Right lung (tissue), 5 donors: Measurements from ENCODE around the gene PDZRN3. TPM values are rescaled to one million over a fixed set of nuclear protein-coding genes. Genes with fewer than 3 reads are reported as not detected.
A peak's percentile ranks its signal among the peaks of the same experiment; 100 is the strongest.

Experiments
- DNase-seq, 2 donors: peaks; one replicate each; pipeline ENCODE4 v3.0.0-alpha.2; 2013
- polyA plus RNA-seq, 5 donors: library from polyadenylated mRNA; unstranded; fragments of 120-200 nt; gene quantifications; one replicate each; pipeline versions ENCODE4 v1.2.1 to v1.2.3, GENCODE V29; 2013; ENCODE audit warnings: inconsistent platforms in 1 of 5, low replicate concordance in 1 of 5; ENCODE audit not compliant: insufficient read length in 5 of 5, insufficient read depth in 1 of 5

Gene PDZRN3
- polyA plus RNA-seq, 5 donors = 54.6 to 83.1 (median 70.1) TPM

DNA sequence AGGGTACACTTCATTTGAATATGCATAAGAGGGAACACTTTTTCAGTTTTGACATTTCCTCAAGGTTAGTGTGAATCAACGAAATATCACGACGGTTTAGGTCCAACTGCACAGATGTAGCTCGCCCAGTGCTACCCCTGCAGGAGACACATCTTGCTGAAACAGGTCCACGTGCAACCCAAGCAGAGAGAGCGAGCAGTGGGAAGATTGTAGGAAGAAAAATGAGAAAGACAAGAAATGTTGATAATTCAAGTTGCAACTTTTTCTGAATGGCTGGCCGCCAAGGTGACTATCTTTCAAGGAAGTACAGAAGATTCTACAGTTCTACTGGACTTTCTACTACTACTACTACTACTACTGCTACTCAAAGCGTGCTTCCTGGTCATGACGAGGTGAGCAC is 231.7 kb downstream of the PDZRN3 start:
- no peak for DNase-seq

DNA sequence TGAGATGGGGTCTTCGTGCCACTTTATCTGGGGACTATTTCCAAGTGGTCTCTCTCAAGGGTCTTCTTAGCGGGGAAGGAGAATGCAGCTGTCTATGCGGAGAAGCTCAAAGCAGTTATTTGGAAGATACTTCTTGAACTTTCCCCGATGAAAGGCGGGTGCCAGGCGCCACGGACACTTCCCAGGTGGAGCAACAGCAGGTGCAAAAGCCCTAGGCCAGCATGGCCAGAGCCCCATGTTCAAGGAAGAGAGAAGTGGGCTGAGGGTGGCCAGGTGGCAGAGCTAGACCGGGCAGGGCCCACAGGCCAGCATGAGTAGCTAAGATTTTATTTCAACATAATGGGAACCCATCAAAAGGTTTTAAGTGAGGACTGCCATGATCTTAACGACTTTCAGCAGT is 232.8 kb downstream of the PDZRN3 start:
- no peak for DNase-seq

DNA sequence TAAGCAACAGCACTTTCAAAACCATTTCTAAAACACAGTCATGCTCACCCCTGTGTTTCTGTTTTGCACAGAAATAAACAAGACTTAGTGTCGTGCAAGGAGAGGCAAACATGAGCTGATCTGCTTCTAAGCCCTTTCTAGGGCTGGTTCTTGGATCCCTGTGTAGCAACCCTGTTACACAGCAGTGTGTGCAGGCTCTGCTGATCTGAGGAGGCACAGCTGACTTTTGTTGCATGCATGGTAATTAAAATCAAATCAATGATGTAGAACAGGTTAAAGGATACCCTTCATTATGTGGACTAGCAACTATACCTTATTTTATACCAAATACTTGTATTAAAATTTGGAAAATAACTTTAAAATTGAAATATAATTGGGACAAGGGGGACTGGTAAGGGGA is 234.8 kb downstream of the PDZRN3 start:
- peak in 1 of 2 donors; percentile 52 for DNase-seq

DNA sequence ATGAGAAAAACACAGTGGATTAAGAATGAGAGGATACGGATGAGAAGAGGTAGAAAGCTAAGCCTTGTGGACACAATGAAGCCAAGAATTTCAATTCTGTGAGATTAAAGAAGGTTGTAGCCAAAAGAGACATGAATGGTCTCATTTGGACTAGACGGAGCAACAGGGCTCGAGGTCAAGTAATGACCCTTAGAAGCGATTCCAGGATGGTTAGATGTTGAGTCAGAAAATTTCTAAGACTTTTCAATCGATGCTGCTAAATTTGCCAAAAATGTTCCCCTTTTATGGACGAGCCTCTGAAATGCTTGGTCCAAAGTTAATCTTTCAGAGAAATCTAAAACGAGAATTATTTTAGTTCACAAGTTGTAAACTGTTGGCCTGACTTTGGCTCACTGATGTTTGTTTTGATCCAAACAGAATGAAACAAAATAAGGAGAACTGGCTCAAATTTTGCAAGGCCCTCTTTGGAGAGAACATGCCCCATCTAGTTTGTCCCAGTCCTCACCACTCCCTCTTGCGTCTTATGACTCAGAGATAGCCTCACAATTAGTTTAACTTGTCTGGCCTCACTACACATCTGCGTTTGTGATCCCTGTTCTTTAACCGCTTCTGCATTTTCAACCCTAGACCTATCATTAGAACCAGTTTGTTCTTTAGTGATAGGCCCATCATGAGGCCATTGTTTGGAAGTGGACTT is 235.5 kb downstream of the PDZRN3 start:
- no peak for DNase-seq

DNA sequence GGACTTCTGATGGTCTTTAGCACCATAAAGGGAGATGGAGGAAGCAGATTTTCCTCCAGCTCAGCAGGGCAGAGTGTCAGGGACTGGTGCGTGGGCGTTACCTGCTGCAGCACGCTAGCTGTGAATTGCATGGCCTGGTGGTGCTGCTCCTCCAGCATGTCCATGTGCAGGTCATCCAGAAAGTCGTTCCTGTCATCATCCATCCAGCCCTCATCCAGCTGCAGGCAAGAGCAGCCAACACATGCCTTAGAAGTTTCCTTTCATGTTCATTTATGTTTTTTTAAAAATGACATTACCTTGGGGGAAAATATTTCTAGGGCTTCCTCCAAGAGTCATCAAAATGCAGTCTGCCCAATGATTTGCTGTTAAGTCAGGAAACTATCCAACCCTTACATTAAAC is 239.2 kb downstream of the PDZRN3 start:
- DNase-seq = no peak

DNA sequence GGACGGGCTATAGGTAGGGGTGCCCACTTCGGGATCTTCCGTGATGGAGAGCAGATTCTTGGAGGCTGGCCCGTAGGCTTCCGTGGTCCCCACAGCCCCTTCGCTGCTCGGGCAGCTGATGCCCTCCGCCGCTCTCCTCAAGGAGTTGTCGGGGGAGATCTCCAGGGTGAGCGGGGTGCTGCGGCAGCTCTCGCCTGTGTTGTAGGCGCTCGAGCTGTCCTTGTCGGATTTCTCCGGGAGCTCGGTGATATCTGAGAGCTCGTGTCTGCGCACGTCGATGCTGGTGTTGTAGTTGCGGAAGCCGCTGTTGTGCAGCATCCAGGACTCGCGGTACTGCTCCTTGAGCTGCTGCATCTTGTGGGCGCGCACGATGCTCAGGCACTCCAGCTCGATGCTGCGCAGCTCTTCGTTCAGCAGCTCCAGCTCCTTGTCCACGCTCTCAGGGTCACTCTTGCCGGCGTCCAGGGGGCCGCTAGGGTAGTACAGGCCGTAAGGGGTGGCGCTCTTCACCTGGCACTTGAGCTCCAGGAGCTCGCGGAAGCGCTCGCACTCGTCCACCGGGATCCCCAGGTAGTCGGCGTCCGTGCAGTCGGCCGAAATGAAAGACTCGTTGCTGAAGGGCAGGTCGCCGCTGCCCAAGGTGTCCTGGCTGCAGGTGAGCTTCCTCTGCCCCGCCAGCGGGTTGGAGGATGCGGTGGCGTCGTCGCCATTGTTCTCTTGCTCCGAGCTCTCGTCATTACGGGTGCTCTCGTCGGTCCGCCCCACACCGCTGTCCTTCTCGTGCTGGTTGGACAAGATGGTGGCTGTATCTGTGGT is 240.4 kb downstream of the PDZRN3 start:
- DNase-seq = no peak

DNA sequence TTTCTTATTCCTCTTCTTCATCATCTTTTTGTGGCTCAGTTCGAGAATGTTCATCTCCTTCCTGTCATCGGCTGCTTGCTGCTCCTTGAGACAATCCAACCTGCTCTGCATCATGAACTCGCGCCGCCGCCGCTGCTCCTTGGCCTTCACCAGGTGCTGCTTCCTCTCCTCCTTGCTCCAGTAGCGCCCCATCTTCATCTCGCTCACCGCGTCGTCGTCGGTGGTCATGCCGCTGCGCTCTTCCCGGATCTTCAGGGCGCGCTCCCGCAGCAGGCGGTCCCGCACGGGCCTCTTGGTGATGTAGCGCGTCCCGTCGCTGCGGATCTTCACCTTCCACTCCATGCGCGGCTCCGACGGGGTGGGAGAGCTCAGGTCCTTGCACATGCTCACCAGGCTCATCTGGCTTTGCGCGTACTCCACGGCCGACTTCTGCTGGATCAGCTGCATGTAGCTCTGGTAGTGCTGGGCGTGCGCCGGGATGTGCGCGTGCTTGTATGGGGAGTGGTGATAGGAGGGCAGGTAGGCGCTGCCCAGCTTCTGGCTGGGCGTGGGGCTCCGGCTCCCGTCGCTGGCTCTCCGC is 241.2 kb downstream of the PDZRN3 start:
- no peak for DNase-seq

DNA sequence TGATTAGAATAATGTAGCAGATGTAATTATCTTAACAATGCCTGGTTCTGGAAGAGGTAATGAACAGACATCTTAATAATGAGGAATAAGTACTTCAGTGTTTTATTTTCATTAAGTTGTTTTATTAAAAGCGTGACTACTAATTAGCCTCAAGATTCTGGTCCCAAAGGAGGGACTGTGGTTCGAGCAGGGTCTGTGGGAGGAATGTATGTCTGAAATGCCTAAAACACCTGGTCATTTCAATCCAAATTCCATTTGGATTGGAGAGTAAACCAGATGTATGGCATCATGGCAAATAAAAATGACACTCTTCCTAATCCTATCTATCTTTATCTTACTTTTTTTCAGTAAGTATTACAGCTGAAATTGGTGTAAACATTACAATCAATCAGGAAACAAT is 243.2 kb downstream of the PDZRN3 start:
- DNase-seq = no peak

DNA sequence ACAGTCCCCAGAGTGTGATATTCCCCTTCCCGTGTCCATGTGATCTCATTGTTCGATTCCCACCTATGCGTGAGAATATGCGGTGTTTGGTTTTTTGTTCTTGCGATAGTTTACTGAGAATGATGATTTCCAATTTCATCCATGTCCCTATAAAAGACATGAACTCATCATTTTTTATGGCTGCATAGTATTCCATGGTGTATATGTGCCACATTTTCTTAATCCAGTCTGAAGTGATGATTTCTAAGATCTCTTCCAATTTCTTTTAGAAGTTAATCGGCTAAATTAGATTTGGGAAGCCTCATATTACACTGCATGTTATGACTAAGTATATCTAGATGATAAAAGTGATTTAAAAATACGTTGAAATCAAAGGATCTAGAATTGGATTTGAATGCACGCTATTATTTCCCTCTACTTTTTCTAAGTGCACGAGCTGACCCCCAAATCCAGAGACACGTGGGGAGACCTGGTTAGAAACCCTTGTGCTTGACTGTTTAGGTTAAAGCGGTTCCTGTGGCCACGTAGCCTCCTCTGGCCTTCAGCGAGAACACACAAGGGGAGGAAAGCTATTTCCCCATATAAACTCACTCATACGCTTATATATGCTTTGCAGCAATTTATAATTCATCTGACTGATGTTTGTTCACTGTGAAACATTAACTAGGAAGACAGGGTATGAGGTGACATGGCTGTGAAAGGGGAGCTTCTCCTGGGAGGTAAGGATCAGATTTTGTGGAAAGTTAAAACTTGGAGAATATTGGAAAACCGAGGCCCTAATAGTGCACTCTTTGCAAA is 243.8 kb downstream of the PDZRN3 start:
- no peak for DNase-seq

DNA sequence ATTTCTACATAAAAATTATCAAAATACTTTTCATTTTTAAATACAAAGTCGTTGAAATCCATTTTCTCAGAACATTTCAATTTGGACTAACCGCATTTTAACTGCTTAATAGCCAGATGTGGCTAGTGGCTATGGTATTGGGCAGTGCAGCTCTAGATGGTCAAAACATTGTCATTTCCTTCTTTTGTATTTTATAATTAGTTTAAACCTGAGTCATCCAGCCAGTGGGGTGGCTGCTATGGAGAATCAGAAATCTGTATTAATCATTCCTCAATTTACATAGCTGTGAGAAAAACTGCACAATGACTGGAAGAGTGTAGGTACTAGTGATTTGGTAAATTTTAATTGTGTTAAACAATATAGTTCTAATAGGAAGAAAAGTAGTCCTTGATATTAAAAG is 245.3 kb downstream of the PDZRN3 start:
- no peak for DNase-seq

DNA sequence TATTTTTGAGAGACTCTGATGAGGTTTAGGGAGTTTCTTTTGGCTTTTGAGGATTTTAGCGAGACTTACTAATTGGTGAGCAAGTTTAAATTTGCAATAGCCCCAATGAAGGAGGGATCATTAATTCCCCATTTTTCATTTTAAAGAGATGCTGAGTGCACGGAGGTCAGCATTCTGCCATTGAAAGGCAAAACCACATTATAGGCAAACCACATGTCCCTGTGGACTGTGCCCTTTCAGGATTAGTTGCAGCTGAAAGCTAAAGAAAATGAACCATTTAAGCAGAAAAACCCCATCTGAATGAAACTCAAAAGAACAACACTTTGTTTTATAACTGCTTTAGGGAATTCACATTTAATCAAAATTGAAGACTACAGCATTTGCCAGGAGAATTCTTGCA is 246.5 kb downstream of the PDZRN3 start:
- no peak for DNase-seq

DNA sequence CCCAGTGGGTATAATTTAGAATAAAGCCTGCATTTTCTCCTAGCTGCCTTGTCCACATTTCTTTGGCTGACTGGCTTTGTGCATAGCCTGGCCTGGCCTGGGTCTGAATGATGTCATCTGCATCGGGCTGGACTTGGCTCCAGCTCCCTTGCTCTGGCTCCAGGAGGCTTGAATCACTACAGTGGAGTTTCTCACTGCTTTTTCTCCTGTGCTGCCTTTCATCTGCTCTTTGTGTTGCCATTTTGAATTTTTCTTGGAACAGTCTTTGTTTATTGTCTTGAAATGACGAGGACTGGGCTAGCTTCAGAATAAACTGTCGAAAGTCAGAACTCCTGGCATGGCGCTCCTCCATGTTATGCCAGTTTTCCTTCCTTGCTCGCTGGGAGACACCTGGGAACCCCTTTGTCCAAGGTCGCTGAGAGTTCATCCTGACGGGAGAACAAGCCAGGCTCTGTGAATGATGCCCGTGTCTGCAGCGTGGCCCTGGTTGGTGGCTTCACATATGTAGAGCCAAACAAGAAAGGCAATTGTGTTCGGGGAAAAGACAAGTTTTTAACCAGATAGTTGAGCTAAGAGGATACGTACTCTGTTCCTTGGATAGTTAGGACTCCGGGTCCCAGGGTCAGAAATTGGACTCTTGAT is 258.9 kb downstream of the PDZRN3 start:
- DNase-seq = peak; percentile 72 to 77

DNA sequence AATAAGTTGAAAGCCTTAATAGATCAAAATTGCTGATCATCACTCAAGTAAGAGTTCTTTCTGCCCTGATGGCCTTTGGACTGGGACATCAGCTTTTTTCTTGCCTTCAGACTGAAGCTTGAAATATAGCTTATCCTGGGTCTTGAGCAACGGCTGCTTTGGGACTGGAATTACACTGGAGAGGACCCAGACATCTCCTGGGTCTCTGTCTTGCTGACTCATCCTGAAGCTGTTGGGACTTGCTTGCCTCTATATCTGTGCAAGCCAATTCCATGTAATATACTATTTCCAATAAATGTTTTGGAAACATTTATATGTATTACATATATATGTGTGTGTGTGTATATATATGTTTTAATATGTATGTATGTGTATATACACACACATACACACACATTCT is 260.2 kb downstream of the PDZRN3 start:
- no peak for DNase-seq

DNA sequence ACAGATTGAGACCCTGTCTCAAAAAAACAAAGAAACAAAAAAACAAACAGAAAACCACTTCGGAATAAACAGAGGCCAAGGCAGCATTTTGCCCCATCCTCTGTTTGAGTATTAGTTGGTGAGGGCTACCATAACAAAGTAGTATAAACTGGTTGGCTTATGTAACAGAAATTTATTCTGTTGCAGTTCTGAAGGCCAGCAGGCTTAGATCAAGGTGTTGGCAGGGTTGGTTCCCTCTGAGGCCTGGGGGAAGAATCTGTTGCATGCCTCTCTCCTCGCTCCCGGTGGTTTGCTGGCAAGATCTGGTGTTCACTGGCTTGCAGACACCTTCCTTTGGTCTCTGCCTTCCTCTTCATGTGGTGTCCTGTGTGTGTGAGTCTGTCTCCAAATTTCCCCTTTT is 261.6 kb downstream of the PDZRN3 start:
- DNase-seq = no peak

DNA sequence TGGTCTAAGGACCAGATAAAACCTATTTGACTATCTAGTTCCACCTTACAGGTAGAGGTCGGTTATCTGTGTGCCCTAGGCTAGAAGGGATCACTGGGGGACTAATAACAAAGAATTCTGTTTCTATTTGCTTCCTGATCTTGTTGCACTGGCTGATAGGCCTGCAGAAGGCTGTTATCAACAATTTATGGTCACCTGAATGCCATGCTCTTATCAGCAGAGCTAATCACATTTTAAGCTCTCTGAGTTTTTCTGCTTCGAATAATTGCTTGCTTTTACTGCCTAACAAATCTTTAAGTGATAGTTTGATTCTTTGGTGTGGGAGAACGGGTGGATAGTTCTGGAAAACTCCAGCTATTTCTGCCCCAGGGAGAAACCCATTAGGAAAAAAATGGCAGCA is 263.1 kb downstream of the PDZRN3 start:
- DNase-seq = no peak

DNA sequence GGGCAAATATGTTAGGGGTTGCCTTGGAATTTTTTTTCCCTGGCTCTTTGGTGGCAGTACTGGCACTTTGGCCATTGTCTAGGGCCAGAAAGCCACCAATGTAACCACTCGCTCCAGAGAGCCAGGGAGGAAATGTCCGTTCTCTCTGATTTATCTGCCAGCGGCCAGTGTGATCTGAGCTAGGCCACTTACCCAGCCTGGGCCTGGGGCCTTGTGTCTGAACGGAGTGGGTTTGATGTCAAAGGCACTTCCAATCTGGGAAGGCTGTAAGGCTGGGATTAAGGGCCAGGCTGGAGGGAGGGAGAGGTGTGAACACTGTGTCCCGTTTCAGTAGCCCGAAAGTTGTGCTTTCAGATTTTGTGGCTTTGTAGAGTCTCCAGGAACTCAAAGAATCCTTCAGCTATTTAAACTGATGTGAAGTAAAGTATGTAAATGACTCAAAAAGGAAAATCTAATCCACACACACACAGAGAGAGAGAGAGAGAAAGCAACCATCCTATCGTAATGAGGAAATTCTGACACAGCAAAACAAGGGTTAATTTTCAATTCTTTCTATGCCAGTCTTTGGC is 271.0 kb downstream of the PDZRN3 start:
- DNase-seq = no peak

DNA sequence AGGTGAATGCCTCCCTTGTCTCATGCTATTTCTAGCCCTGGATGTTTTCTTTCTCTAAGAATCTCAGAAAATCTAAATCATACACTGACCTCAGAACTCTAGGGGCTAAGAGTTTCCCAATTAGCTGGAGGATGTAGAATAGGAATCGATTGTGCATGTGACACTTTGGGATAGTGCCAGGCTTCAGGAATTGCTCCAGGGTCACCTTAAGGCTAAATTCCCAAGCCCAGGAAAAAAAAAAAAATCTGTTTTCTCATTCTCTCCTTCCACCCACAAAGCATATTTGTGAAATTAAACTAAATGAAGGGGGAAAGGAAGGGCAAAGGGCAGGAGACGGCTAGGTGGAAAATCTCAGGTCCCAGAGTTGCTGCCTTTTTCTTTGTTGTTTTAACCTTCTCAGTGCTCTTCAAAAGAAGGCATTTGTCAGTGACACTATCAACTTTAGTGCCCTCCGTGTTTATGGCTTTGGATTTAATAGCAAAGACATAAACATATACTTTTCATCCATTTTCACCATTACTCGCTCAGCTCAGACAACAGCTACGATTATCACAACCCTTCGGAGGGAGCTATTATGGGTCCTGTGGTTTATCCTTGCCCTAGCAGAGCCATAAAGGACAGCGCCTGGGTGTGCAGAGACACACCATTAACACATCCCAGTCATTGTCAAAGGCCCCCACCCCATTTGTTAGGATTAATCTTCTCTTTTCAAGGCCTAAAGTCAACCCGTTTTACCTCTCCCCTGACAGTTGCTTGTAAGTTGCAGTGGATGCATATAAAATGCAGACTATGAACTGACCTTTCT is 271.7 kb downstream of the PDZRN3 start:
- no peak for DNase-seq

DNA sequence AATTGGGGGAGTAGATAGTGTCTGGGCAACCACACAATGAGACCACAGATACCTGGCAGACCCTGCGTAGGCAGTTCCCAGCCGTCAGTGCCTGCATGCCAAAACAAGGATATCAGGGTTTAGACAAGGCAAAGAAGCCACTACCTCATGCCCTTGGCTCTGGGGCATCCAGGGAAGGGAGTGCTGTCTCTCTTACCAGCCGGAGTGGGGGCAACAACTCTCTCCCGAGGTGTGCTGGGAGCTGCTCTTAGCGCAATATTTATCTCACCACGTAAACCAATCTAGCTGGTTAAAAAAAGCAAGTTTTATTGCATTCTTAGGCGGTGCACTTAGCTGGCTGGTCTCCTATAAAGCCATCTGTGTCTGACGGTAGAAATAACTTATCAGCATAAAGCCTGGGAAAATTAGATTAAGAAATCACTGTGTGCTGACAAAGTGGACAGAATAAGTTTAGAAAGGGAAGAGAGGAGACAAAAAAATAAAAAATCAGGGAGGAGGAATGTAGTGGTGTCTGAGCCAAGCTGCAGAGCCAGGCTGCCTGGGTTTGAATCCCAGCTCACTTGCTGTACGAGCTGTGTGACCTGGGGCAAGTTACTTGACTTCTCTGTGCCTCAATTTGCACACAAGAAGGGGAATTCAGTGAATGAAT is 273.2 kb downstream of the PDZRN3 start:
- DNase-seq = no peak

DNA sequence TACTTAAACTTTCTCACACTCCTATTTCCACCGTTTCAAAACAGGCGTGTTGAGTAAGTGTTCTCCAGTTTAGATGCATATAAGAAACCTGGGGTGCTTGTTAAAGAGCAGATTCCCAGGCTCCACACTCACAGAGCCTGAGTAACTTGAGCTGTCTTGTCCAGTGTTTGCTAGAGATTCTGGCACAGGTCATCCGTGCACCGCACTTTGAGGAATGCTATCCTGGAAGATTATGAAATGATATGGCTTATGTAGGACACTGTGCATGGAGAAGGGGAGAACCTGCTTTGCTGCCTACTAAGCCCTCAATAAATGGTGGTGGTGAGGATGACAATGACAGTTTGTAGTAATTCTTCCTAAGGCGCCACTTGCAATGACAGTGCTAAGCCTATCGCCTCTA is 273.7 kb downstream of the PDZRN3 start:
- no peak for DNase-seq

DNA sequence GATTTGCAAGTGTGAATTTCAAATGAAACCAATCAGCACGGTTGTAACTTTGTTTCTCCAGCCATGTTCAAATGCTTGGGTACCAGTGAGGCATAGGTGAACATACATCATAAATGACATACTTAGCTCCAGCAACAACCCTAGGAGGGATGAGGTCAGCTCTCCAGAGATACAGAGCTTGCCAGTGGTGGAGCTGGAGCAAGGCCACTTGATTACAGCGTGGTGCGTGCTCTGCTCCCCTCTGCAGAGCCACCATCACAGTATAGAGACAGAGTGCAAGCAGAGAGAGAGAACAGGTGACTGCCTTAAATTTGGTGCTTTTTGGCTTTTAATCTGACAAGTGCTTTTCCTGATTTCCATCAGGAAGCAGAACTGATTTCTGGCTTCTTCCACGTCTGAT is 275.1 kb downstream of the PDZRN3 start:
- no peak for DNase-seq
